HG03469 (cell line): ENCODE results near the gene TSPYL1.

Source experiments
- ATAC-seq: cut with Tn5 transposase; IDR thresholded peaks from one replicate; pipeline ENCODE4 v1.9.1; 2021; ENCODE audit warnings: mild to moderate bottlenecking, moderate library complexity, moderate number of reproducible peaks; ENCODE audit not compliant: unreplicated experiment

TSPYL1 gene

DNA sequence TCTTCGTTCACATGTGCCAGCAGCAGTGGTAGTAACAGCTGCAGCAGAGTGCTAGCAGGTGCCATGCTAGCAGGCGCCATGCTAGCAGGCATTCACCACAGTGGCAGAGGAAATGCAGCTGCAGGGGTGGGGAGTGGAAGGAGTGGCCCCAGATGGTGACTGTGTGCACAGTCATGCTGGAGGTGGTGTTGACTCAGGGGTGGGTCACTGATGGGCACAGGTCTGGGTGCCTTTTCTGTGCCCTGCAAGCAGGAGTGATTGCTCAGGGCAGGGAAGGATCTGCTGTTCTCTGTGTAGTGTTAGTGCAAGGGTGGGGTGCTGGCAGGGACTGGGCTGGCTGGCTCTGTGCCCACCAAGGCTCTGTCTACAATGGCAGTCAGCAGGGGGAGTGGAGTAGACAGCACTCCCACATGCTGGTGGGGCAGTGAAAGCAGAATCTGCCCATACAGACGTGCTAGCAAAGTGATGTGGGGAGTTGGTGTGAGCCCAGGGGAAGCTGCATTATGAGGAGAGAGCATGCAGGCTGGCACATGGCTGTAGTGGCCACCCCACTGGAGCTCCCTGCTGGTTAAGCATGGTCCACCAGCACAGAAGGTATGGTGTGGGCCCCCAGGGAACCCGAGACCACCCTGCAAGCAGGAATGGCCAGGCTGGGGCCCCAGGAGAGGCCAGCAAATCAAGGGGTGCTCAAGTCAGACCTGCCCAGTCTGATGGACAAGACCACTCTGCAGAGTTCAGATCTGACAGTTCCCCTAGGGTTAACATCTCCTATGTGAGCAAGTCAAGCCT is 14.5 kb downstream of the TSPYL1 start:
- ATAC-seq, result no peak

DNA sequence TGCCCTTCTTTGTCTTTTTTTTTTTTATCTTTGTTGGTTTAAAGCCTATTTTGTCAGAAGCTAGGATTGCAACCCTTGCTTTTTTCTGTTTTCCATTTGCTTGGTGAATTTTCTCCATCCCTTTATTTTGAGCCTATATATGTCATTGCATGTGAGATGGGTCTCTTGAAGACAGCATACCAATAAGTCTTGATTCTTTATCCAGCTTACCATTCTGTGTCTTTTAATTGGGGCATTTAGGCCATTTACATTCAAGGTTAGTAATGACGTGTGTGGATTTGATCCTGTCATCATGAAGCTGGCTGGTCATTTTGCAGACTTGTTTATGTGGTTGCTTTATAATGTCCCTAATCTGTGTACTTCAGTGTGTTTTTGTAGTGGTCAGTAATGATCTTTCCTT is 16.4 kb downstream of the TSPYL1 start:
- no peak for ATAC-seq

DNA sequence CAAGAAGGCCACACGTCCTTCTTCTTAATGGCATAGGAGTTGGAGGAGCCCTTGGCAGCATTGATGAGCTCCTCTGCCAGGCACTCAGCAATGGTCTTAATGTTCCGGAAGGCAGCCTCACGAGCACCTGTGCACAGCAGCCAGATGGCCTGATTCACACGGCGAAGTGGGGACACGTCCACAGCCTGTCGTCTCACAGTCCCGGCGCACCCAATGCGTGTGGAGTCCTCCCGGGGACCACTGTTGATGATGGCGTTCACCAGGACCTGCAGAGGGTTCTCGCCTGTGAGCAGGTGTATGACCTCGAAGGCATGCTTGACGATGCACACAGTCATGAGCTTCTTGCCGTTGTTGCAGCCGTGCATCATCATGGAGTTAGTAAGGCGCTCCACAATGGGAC is 21.2 kb downstream of the TSPYL1 start:
- ATAC-seq, result no peak

DNA sequence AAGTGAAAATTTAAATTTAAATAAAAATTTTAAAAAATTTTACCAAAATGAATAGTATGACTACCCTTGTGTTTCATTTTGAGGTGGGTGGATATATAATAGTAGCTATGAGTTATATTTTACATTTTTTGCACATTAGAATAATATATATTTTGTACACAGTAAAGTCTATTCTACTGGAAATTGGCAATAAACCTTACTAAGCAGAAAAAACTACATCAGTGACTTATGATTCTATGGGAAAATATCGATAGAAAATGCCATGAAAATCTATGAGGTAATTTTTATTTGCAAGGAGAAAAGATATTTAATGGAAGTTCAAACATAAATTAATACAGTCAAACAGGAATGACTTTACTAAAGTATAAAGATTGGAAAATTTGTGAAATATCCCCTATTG is 23.0 kb downstream of the TSPYL1 start:
- no peak for ATAC-seq

DNA sequence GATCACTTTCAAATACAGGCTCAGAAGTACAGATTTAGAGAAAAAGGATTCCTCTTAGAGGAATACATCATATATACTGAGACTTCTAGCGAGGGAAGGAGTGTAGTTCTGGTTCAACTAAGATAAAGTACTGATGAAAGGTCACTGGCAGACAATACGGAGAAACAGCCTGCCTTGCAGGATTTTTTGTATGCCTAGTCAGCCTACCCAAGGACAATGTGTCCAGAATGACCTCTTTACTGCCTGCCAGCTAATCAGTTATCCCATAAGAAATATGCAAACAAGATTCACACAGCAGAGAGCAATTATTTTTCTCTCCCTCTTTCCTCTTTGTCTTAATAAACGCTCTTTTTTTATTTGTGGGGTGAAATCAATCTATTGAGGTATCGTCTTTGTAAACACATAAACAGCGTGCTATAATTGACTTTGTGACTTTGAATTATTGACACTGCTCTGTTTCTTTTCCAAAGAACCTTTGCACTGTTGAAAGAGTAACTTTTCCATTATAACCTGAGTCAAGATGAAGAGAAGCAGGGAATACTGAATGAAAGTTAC is 24.4 kb downstream of the TSPYL1 start:
- no peak for ATAC-seq

DNA sequence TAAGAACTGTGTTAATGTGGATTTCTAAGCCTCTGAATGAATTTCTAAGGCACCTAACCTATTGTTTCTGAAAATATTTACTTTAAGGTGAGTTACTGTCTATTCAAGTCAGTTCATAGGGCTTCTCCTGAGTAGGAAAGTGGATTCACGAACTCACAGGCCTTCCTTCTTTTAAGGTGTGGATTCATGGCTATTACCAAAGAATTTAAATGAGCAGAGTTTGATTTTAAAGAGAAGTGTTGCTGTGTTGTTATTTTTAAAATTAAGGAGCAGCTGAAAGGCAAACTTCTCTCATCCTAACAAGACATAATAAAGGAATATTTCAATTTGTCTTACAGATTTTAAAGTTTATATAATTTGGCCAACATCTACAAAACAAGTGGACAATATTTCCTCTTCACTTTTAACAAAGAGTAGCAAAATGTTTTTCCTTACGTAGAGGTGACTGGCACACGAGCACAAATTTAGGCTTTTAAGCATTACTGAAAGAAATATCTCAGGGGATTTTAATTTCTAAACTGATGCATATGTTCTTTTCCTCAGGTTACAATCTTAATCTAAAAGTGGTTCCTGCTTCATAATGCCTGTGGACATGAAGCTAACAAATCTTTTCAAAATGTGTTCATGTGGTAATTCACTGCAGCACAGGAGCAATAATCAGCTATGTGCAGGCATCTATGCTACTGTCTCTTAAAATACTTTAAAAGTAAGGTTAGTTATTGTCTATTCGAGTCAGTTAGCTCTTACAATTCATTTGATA is 25.3 kb downstream of the TSPYL1 start:
- peak; percentile 14 for ATAC-seq

DNA sequence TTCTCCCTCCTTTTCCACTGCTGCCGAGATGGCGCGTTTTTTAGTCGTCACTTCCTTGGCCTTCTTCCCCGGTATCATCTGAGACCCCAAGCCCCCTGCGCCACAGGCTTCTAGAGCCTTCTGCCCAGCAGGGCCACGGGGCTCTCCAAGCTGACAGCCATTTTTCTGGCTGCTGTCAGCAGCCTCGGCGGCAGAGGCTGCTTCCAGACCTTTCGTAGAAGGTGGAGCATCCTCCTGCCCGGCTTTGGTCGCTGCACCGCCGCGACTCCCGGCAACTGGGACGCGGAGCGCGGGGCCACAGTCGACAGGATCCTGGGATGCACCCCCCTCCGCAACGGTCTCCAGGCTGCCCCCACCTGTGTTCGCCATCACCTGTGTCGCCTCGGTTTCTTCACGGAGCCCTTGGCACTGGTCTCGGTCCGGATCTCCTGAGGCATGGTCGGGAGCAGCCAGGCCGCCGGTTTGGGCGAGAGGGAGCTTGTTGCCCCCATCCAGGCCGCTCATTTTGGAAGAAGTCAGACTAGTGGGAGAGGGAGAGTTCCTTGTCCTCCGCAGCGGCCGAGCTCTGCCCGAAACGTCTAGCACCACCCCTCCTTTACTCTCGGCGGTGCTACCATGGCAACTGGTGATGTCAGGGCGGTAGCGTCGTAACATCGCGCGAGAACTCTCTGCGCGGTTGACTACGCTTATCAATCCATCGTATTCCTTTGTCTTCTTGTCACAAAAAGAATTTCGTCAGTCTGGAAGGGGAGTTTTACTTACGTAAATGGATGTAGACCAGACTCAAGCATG is 26.0 kb downstream of the TSPYL1 start, which contains the start of gene TSPYL4:
TSS of gene TSPYL4 (minus strand) at position 571 of the 792 bp plus-strand sequence. CDS start at position 504, 67 bp downstream.
- ATAC-seq, result peak; percentile 100

DNA sequence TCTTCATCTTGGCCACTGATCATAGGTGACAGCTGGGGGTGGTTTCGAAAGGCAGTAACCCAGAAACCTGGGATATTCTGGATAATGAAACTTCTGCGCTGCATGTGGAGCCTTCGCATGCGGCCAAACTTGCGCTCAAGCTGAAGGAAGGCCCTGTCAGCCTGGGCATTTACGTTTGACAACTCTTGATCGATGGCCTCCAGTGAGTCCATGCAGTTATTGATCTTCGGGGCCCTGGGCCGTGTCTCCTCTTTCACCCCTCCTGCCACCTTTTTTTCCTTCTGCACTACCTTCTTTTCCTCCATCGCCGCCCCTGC is 26.6 kb downstream of the TSPYL1 start:
- no peak for ATAC-seq

DNA sequence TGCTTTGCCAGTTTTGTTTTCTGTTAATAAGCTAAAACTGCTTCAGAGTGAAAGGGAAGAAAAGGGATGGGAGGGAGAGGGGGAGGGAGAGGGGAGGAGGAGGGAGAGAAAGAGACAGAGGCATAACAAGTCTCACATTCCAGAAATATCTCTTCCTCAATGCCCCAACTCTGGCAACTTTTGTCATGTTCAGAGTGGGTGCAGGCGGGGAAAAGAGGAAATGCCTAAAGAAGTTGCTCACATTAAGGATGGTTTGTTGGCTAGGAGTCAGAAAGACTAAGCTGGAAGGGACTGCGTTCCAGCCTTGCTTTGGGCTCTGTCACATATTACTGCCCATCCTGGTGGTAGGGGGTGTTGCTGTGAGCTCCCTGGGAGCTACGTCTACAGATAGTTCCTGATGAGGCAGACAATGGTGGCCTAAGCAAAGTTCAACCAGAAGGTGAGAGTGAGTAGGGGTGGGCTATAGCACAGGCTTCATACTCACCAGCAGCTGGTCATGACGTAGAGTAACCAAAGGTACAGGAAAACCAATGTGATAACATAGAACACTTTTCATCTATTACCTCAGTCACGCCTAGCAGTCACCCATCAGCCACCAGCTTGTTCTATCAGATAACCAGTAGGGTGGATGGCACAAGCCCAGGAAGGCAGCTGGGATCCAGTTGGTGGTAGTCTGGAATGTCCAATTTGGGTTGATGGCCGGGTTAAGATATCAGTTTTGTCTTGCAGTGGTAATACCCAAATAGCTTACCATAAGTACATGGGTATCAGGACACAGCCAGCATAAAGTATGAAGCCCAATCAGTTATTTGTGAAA is 28.0 kb downstream of the TSPYL1 start:
- no peak for ATAC-seq

DNA sequence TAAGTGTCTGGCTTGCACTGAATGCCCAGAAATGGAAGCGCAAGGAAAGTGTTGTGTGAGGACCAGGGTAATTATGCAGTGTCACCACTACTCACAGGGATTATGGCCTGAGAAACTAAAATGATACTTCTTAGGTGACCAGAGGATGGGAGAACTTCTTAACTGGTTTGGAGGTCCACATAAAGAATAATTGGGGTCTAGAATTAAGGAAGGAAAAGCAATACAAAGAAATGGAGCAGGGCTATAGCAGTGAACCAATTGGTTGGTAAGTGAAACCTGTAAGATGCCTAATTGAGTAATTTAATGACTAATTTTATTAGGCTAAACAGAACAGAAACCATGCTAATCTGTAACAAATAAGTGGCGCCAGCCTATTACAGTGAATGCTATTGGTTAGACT is 31.2 kb downstream of the TSPYL1 start:
- no peak for ATAC-seq

DNA sequence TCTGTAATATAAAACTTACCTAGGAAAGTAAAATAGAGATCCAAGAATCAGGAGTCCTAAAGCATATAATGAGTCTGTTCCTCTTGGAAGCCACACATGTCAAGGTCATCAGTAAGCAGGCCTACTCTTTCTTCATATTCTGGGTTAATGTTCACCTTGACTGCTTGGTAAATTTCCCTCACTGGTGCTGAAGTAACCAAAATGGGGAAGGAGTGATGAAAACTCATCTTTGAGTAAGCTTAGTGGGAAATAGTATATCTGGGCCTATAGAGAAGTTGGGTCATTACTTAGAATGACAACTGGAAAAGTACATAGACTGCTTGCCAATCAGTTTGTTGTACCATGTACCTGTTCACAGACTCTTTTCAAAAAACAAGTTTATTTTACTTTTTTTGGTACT is 32.4 kb downstream of the TSPYL1 start:
- no peak for ATAC-seq

DNA sequence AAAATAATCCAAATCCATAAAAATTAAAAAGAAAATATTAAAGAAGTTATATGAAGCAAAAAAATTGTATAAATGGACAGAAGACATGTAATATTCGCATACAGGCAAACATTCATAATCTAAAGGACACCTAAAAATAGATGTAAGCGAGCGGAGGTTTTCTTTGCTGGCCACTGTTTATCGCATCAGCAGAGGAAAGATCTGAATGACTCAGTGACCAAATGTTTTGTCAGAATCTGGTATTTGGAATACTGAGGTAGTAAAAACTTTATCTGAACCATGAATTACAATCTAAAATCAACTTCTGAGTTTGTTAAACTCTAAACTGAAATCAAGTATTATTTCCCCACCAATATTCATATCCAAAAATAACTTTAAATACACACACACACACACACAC is 33.6 kb downstream of the TSPYL1 start:
- ATAC-seq, result no peak

DNA sequence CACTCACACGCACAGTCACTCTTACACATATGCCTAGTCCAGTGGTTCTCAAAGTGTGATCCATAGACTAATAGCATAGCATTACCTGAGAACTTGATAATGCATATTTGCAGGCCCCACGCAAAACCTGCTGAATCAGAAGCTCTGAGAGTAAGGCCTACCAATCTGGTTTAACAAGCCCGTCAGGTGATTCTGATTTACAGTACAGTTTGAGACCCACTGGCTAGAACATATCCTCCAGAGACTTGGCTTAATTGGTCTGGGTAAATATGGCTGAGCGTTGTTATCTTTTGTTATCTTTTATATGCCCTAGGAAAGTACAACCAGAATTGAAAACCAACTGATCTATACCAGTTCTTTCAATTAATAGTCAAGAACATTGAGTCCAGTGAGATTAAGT is 35.4 kb downstream of the TSPYL1 start:
- no peak for ATAC-seq

DNA sequence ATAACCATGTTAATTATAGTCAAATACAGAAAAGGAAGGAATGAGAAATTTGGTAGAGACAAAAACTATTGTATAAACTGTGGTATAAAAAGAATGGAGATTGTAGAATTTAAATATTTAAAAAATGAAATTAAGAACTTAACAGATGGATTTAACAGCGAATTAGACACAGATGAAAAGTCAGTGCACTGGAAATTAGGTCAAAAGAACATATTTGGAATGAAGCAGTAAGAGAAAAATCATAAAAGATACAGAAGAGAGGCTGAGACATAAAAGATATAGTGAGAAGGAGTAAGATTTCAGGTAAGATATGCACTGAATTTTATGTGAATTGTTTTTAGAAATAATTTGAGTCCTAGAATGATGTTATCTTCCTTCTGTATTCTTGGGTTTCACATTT is 39.9 kb downstream of the TSPYL1 start:
- ATAC-seq, result no peak

DNA sequence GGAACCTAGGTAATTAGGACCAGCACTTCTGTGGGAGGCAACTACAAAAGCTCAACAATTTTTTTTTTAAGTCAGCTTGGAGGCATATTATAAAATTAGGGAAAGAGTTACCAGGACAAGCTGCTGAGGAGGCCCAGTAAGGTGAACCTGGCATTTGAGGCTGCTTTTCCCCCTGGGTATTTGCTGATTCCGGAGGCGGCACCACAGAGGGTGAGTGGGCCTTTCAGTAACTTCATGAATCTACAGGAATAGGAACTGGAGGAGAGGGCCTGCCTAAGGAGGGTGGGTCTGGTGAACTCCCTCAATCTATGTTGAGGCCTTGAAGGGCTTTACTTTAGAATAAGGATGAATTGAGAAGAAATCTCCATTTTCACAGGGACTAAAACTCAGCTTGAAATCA is 40.5 kb downstream of the TSPYL1 start:
- ATAC-seq, result no peak

DNA sequence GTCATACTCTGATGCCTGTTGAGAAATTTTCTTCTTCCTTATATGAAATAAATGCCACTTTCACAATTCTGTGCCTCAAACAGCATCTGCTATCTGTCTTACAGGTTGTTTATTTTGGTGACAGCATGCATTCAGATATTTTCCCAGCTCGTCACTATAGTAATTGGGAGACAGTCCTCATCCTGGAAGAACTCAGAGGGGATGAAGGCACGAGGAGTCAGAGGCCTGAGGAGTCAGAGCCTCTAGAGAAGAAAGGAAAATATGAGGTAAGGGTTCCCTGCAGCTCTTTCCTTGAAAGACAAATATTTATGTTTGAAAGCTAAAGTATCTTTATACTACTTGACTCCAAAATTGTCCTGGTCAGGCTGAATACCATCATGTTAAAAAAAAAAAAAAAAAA is 41.6 kb downstream of the TSPYL1 start:
- ATAC-seq, result no peak

DNA sequence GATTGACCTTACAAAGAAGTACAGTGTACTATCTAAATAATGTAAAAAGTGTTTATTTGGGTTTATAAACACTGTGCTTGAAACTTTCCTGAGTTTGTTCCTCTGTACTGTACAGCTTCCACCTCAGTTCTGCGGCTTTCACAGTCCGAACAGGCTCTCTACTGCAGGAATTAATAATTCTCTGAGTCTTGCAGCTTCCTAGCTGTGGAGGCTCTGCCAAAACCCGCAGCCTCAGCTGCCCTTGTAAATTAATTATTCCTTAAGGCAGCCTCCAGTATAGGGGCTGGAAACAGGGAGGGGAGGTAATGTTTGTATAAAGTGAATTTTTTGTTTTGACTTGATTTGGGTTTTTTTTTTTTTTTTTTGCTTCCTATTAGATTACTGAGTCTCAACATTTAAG is 45.0 kb downstream of the TSPYL1 start:
- no peak for ATAC-seq

DNA sequence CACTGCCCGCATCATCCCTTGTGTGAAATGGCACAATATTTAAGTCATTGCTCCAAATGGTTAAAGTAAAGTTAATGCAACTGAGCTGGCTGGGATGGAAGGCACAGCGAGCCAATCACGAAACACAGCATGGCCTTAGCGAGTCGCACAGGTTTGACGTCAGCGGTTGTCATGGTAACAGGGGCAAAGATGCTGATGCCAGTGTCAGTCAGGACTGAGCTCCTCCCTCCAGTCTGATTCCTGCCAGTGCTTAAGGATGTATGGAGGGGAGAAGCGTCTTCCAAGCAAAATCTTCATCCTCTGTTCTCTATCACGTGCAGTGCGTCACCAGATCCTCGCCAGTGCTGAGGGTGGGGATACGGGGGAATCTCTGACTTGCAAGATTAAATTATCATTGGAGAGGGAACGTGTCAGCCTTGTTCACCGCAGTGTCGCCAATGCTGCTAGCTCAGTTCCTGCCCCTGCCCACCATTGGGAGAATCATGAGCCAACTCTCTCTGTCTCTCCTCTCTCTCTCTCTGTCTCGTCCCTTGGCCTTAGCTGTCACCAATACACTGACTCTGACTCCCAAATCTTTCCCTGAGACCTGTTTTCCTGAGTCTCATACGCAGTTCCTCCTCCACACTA is 50.3 kb downstream of the TSPYL1 start:
- no peak for ATAC-seq
